ENCODE data around the gene AFG3L2.

GRCh38 chr18:12366379-12366778 lies 10.6 kb downstream of the AFG3L2 start:
- TF ChIP-seq HCFC1 (IDR thresholded peaks at IDR 0.05; ENCODE audit: low read depth, low read length) (no peak), CTCF (CRISPR knock-in tag; IDR thresholded peaks at IDR 0.05) (no peak), NR3C1 (CRISPR knock-in tag; IDR thresholded peaks at IDR 0.05) (no peak), PBX3 (CRISPR knock-in tag; IDR thresholded peaks at IDR 0.05; ENCODE audit: borderline replicate concordance) (no peak), NONO (IDR thresholded peaks at IDR 0.05) (no peak), NONO (CRISPR knock-in tag; conservative IDR thresholded peaks at IDR 0.05) (no peak), REST (IDR thresholded peaks at IDR 0.05; ENCODE audit: borderline replicate concordance in 1 of 2, low read depth in 1 of 2, low read length in 2 of 2) (no peak), MAZ (IDR thresholded peaks at IDR 0.05; ENCODE audit: borderline replicate concordance, low read depth, low read length) (no peak), MAZ (CRISPR knock-in tag; IDR thresholded peaks at IDR 0.05; ENCODE audit: low read depth) (no peak), EZH2 (conservative IDR thresholded peaks at IDR 0.05; ENCODE audit: low read depth, low read length) (no peak), ASH2L (IDR thresholded peaks at IDR 0.05; ENCODE audit: insufficient read length, low read depth, low read length) (no peak)

Data from HepG2 (cell line).